C4-2B (cell line): ENCODE results near the gene RPRD1B.

Source experiments
- ZFX ChIP-seq: fragments of 450-650 bp; IDR thresholded peaks from 2 replicates; pipeline ENCODE4 v1.6.1; 2017
- TF ChIP-seq, protein P1 (sequence below): fragments of 450-650 bp; conservative IDR thresholded peaks from 2 replicates; pipeline ENCODE4 v1.5.1; 2017; ENCODE audit warnings: mild to moderate bottlenecking

DNA sequence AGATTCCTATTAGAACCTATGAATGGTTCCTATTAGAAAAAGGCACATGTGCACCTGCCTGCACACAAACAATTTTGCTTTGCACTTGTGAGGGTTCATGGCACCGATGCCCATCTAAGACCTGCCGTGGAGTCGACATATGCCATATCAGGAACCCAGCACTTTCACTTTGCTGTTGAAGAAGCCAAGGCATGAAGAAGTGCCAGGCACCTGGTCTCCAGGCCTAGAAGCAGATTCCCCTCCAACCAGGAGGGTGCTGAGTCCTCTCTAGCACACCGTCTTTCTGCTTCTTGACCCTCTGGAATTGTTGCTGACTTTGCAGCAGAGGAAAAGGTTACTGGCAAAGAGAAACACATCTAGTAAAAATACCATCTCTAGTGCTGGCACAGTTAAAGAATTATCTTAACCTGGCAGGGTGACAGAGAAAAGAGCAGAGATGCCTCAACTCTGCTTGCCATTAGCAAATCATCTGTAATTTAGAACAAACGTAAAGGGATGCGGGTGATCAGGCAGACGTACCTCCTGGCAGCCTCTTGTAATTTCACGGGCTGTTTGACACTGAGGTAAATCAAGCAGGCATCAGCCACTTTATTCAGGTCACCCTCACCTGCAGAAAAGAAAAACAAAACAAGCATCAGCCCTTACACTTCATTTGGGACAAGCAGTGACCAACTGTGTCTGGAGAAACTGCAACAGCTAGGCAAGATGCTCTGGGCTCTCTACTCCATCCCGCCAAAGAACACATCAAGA lies 37.5 kb upstream of the RPRD1B start:
- TF ChIP-seq, protein P1, sequence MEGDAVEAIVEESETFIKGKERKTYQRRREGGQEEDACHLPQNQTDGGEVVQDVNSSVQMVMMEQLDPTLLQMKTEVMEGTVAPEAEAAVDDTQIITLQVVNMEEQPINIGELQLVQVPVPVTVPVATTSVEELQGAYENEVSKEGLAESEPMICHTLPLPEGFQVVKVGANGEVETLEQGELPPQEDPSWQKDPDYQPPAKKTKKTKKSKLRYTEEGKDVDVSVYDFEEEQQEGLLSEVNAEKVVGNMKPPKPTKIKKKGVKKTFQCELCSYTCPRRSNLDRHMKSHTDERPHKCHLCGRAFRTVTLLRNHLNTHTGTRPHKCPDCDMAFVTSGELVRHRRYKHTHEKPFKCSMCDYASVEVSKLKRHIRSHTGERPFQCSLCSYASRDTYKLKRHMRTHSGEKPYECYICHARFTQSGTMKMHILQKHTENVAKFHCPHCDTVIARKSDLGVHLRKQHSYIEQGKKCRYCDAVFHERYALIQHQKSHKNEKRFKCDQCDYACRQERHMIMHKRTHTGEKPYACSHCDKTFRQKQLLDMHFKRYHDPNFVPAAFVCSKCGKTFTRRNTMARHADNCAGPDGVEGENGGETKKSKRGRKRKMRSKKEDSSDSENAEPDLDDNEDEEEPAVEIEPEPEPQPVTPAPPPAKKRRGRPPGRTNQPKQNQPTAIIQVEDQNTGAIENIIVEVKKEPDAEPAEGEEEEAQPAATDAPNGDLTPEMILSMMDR: no peak
- TF ChIP-seq ZFX: no peak
